Measurements from ENCODE around the gene EMILIN1.

The EMILIN1 gene

DNA sequence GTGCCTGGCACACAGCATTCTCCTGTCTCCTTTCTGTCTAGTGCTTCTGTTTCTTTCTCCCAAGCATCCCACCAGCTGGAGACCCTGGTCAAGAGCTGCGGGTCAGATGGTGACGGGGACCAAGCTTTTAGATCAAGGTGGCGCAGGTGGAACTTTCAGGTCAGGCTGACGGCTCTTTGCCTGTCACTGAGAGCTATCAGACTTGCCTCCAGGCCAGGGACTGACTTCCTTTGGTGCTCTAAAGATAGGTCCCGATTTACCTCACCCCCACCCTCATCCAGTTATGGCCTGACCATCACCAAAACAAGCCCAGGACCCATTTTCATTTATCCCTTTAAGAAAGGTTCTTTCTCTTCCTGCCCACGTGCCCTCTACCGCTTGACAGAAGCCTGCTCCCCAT is 1.2 kb upstream of the EMILIN1 start:
- DNase-seq = no peak
- no peak overlapping the region for H3K27ac ChIP-seq (ENCODE audit: insufficient read depth in 1 of 2, low read depth in 1 of 2, low read length in 2 of 2, poor library complexity in 1 of 2, severe bottlenecking in 2 of 2)
- H3K4me3 ChIP-seq (ENCODE audit: control insufficient read depth in 1 of 7, extremely low read depth in 1 of 7, insufficient read depth in 4 of 7, low read depth in 2 of 7, low read length in 6 of 7) = no peak overlapping the region
- H3K4me1 ChIP-seq (ENCODE audit: control extremely low read depth in 1 of 4, control insufficient read depth in 4 of 4, insufficient read depth in 4 of 4, low read length in 3 of 4) = peaks cover 11 to 91% (median 77%) of the 10 kb centered on the region in 4 experiments
- H3K27me3 ChIP-seq (replicated peaks in 2 of 5; ENCODE audit: control insufficient read depth in 4 of 5, insufficient read depth in 5 of 5, low read length in 4 of 5) = no peaks in the 10 kb centered on the region
- POLR2A ChIA-PET = no interaction called here
- CTCF ChIA-PET = interaction anchor here (0.8 to 28.0 kb wide), 5 partner anchors 8 to 295 kb away, joined by 3 to 381 read pairs (median 5); partner anchors contain the start of gene AGBL5
- H3K36me3 ChIP-seq (ENCODE audit: control insufficient read depth in 4 of 4, insufficient read depth in 4 of 4, low read length in 3 of 4) = peaks cover 0 to 2% (median under 1%) of the 10 kb centered on the region in 4 experiments
- no peaks in the 10 kb centered on the region for H3K9me3 ChIP-seq (ENCODE audit: control extremely low read depth in 1 of 5, control insufficient read depth in 4 of 5, insufficient read depth in 2 of 5, low read depth in 1 of 5, low read length in 4 of 5)
- WGBS (ENCODE audit: insufficient coverage) = 77% methylated on average over 7 of the region's 7 CpGs

DNA sequence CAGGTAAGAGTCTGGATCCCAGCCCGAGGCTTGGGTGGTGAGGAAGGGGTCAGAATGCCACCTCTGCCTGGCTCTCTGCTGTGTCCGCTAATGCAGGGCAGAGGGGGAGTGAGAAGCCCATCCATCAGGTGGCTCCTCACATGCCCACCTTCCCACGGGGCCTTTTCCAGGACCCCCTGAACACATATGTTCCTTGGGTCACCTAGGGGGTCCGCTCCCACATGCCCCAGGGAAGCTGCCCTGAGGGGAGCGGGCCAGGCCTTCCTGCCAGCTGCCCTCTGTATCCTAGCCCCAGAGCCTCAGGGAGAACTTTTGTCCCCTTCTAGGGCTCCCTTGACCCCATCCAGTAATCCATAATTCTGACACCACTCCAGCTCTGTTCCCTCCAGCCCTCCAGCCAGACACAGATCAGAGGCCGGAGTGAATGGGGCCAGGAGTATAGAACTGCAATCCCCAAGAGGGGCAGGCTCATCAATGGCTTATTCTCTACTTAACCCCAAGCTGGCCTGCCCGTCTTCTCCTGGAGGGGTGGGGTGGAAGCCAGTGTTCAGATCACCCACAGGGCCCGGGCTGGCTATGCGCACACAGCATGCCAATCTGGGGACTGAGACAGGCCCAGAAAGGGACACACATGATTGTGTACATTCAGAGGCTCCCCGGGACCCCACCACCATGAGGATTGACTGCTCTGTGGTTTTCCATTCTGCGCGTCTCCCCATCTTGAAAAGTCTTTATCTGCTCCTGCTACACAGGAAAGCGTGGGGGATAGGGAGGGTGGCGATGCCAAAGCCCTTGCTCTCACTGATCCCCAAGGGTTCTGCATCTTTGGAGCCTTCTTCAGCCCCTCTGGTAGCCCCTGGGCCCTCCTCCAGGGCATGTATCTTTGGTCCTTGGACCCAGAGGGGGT is 1.1 kb downstream of the EMILIN1 start:
- Histone ChIP-seq H3K4me1 (ENCODE audit: control extremely low read depth in 1 of 4, control insufficient read depth in 4 of 4, insufficient read depth in 4 of 4, low read length in 3 of 4) (peaks cover 11 to 93% (median 70%) of the 10 kb centered on the region in 4 experiments), H3K9me3 (ENCODE audit: control extremely low read depth in 1 of 5, control insufficient read depth in 4 of 5, insufficient read depth in 2 of 5, low read depth in 1 of 5, low read length in 4 of 5) (no peaks in the 10 kb centered on the region), H3K4me3 (ENCODE audit: control insufficient read depth in 1 of 7, extremely low read depth in 1 of 7, insufficient read depth in 4 of 7, low read depth in 2 of 7, low read length in 6 of 7) (peak overlapping the region in 5 of 7 experiments; percentile 19 to 78 (median 66)), H3K36me3 (ENCODE audit: control insufficient read depth in 4 of 4, insufficient read depth in 4 of 4, low read length in 3 of 4) (peaks cover 0 to 6% (median 3%) of the 10 kb centered on the region in 4 experiments), H3K27me3 (replicated peaks in 2 of 5; ENCODE audit: control insufficient read depth in 4 of 5, insufficient read depth in 5 of 5, low read length in 4 of 5) (no peaks in the 10 kb centered on the region), H3K27ac (ENCODE audit: insufficient read depth in 1 of 2, low read depth in 1 of 2, low read length in 2 of 2, poor library complexity in 1 of 2, severe bottlenecking in 2 of 2) (peak overlapping the region in 1 of 2 experiments; percentile 34)
- WGBS (ENCODE audit: insufficient coverage) = 63% methylated on average over 7 of the region's 14 CpGs
- POLR2A ChIA-PET = interaction anchor here (1.7 kb wide), 1 partner anchor 8 kb away, joined by 12 read pairs; the partner anchor contains the start of gene OST4
- peak in 2 of 3 donors; percentile 17 to 24 for DNase-seq
- CTCF ChIA-PET = interaction anchor here (1.2 to 28.0 kb wide), 3 partner anchors 7 to 26 kb away, joined by 4 to 381 read pairs (median 28); partner anchors contain the start of genes AGBL5 and OST4

DNA sequence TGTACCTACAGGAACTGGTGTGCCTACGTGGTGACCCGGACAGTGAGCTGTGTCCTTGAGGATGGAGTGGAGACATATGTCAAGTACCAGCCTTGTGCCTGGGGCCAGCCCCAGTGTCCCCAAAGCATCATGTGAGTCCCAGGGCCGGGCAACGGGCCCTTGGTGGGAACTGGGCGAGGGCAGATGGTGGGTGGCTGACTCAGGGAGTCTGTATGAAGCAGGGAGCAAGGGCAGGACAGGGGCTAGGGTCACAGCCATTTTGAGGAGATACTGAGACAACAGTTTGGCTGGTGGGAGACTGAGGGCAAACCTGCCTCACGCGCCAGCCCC is 1.7 kb downstream of the EMILIN1 start:
- DNase-seq = no peak
- no peaks in the 10 kb centered on the region for H3K27me3 ChIP-seq (replicated peaks in 2 of 5; ENCODE audit: control insufficient read depth in 4 of 5, insufficient read depth in 5 of 5, low read length in 4 of 5)
- peak overlapping the region in 1 of 2 experiments; percentile 23 for H3K27ac ChIP-seq (ENCODE audit: insufficient read depth in 1 of 2, low read depth in 1 of 2, low read length in 2 of 2, poor library complexity in 1 of 2, severe bottlenecking in 2 of 2)
- ChIA-PET CTCF (interaction anchor here (1.2 to 28.0 kb wide), 3 partner anchors 8 to 26 kb away, joined by 4 to 381 read pairs (median 28); partner anchors contain the start of genes AGBL5 and OST4), POLR2A (interaction anchor here (1.7 kb wide), 1 partner anchor 8 kb away, joined by 12 read pairs; the partner anchor contains the start of gene OST4)
- H3K4me1 ChIP-seq (ENCODE audit: control extremely low read depth in 1 of 4, control insufficient read depth in 4 of 4, insufficient read depth in 4 of 4, low read length in 3 of 4) = peaks cover 5 to 89% (median 65%) of the 10 kb centered on the region in 4 experiments
- no peaks in the 10 kb centered on the region for H3K9me3 ChIP-seq (ENCODE audit: control extremely low read depth in 1 of 5, control insufficient read depth in 4 of 5, insufficient read depth in 2 of 5, low read depth in 1 of 5, low read length in 4 of 5)
- 93% methylated on average over 7 of the region's 7 CpGs for WGBS (ENCODE audit: insufficient coverage)
- peaks cover 0 to 10% (median 3%) of the 10 kb centered on the region in 4 experiments for H3K36me3 ChIP-seq (ENCODE audit: control insufficient read depth in 4 of 4, insufficient read depth in 4 of 4, low read length in 3 of 4)
- H3K4me3 ChIP-seq (ENCODE audit: control insufficient read depth in 1 of 7, extremely low read depth in 1 of 7, insufficient read depth in 4 of 7, low read depth in 2 of 7, low read length in 6 of 7) = peak overlapping the region in 4 of 7 experiments; percentile 28 to 78 (median 65)

DNA sequence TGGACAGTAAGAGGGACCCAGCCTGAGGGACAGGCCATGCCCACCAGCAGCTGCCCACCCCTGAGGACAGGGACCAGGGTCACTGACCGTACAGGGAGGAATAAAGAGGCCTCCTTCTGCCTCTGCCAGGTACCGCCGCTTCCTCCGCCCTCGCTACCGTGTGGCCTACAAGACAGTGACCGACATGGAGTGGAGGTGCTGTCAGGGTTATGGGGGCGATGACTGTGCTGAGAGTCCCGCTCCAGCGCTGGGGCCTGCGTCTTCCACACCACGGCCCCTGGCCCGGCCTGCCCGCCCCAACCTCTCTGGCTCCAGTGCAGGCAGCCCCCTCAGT is 2.2 kb downstream of the EMILIN1 start:
- POLR2A ChIA-PET = interaction anchor here (1.2 to 1.7 kb wide), 4 partner anchors 9 to 54 kb away, joined by 4 to 12 read pairs (median 6); partner anchors contain the start of genes AGBL5, OST4 and PREB
- DNase-seq = no peak
- Histone ChIP-seq H3K9me3 (ENCODE audit: control extremely low read depth in 1 of 5, control insufficient read depth in 4 of 5, insufficient read depth in 2 of 5, low read depth in 1 of 5, low read length in 4 of 5) (no peaks in the 10 kb centered on the region), H3K36me3 (ENCODE audit: control insufficient read depth in 4 of 4, insufficient read depth in 4 of 4, low read length in 3 of 4) (peaks cover 0 to 12% (median 3%) of the 10 kb centered on the region in 4 experiments), H3K4me1 (ENCODE audit: control extremely low read depth in 1 of 4, control insufficient read depth in 4 of 4, insufficient read depth in 4 of 4, low read length in 3 of 4) (peaks cover 7 to 89% (median 65%) of the 10 kb centered on the region in 4 experiments), H3K27ac (ENCODE audit: insufficient read depth in 1 of 2, low read depth in 1 of 2, low read length in 2 of 2, poor library complexity in 1 of 2, severe bottlenecking in 2 of 2) (peak overlapping the region in 1 of 2 experiments; percentile 23), H3K4me3 (ENCODE audit: control insufficient read depth in 1 of 7, extremely low read depth in 1 of 7, insufficient read depth in 4 of 7, low read depth in 2 of 7, low read length in 6 of 7) (peak overlapping the region in 3 of 7 experiments; percentile 26 to 66 (median 64)), H3K27me3 (replicated peaks in 2 of 5; ENCODE audit: control insufficient read depth in 4 of 5, insufficient read depth in 5 of 5, low read length in 4 of 5) (no peaks in the 10 kb centered on the region)
- CTCF ChIA-PET = interaction anchor here (1.2 to 28.0 kb wide), 8 partner anchors 8 to 64 kb away, joined by 3 to 381 read pairs (median 4); partner anchors contain the start of genes AGBL5 and OST4
- 96% methylated on average over 13 of the region's 14 CpGs for WGBS (ENCODE audit: insufficient coverage)

DNA sequence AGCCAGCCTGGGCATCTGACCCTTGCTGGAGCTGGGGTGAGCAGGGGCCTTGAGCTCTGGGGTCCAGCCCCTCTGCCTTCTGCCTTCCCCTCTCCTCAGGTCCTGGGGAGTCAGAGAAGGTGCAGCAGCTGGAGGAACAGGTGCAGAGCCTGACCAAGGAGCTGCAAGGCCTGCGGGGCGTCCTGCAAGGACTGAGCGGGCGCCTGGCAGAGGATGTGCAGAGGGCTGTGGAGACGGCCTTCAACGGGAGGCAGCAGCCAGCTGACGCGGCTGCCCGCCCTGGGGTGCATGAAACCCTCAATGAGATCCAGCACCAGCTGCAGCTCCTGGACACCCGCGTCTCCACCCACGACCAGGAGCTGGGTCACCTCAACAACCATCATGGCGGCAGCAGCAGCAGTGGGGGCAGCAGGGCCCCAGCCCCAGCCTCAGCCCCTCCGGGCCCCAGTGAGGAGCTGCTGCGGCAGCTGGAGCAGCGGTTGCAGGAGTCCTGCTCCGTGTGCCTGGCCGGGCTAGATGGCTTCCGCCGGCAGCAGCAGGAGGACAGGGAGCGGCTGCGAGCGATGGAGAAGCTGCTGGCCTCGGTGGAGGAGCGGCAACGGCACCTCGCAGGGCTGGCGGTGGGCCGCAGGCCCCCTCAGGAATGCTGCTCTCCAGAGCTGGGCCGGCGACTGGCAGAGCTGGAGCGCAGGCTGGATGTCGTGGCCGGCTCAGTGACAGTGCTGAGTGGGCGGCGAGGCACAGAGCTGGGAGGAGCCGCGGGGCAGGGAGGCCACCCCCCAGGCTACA is 3.8 kb downstream of the EMILIN1 start:
- peak overlapping the region; percentile 26 to 86 for H3K27ac ChIP-seq (ENCODE audit: insufficient read depth in 1 of 2, low read depth in 1 of 2, low read length in 2 of 2, poor library complexity in 1 of 2, severe bottlenecking in 2 of 2)
- no peaks in the 10 kb centered on the region for H3K27me3 ChIP-seq (replicated peaks in 2 of 5; ENCODE audit: control insufficient read depth in 4 of 5, insufficient read depth in 5 of 5, low read length in 4 of 5)
- POLR2A ChIA-PET = interaction anchor here (1.2 to 1.3 kb wide), 3 partner anchors 31 to 52 kb away, joined by 4 to 7 read pairs (median 4); partner anchors contain the start of genes AGBL5 and PREB
- DNase-seq = no peak
- H3K4me3 ChIP-seq (ENCODE audit: control insufficient read depth in 1 of 7, extremely low read depth in 1 of 7, insufficient read depth in 4 of 7, low read depth in 2 of 7, low read length in 6 of 7) = peak overlapping the region in 4 of 7 experiments; percentile 42 to 63 (median 58)
- no peaks in the 10 kb centered on the region for H3K9me3 ChIP-seq (ENCODE audit: control extremely low read depth in 1 of 5, control insufficient read depth in 4 of 5, insufficient read depth in 2 of 5, low read depth in 1 of 5, low read length in 4 of 5)
- CTCF ChIA-PET = interaction anchor here (0.8 to 28.0 kb wide), 17 partner anchors 9 to 217 kb away, joined by 3 to 381 read pairs (median 3); partner anchors contain the start of genes AGBL5, OST4 and TMEM214
- WGBS (ENCODE audit: insufficient coverage) = 95% methylated on average over 35 of the region's 38 CpGs
- peaks cover 0 to 12% (median 3%) of the 10 kb centered on the region in 4 experiments for H3K36me3 ChIP-seq (ENCODE audit: control insufficient read depth in 4 of 4, insufficient read depth in 4 of 4, low read length in 3 of 4)
- peaks cover 7 to 87% (median 71%) of the 10 kb centered on the region in 4 experiments for H3K4me1 ChIP-seq (ENCODE audit: control extremely low read depth in 1 of 4, control insufficient read depth in 4 of 4, insufficient read depth in 4 of 4, low read length in 3 of 4)

DNA sequence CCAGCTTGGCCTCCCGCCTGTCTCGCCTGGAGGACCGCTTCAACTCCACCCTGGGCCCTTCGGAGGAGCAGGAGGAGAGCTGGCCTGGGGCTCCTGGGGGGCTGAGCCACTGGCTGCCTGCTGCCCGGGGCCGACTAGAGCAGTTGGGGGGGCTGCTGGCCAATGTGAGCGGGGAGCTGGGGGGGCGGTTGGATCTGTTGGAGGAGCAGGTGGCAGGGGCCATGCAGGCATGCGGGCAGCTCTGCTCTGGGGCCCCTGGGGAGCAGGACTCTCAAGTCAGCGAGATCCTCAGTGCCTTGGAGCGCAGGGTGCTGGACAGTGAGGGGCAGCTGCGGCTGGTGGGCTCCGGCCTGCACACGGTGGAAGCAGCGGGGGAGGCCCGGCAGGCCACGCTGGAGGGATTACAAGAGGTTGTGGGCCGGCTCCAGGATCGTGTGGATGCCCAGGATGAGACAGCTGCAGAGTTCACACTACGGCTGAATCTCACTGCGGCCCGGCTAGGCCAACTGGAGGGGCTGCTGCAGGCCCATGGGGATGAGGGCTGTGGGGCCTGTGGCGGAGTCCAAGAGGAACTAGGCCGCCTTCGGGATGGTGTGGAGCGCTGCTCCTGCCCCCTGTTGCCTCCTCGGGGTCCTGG is 4.5 kb downstream of the EMILIN1 start:
- POLR2A ChIA-PET = no interaction called here

More for the DNA sequence above, 4.5 kb downstream of the EMILIN1 start:
- H3K36me3 ChIP-seq (ENCODE audit: control insufficient read depth in 4 of 4, insufficient read depth in 4 of 4, low read length in 3 of 4) = peaks cover 0 to 12% (median 3%) of the 10 kb centered on the region in 4 experiments
- no peak for DNase-seq
- H3K4me1 ChIP-seq (ENCODE audit: control extremely low read depth in 1 of 4, control insufficient read depth in 4 of 4, insufficient read depth in 4 of 4, low read length in 3 of 4) = peaks cover 7 to 85% (median 73%) of the 10 kb centered on the region in 4 experiments
- no peaks in the 10 kb centered on the region for H3K27me3 ChIP-seq (replicated peaks in 2 of 5; ENCODE audit: control insufficient read depth in 4 of 5, insufficient read depth in 5 of 5, low read length in 4 of 5)
- no peak overlapping the region for H3K4me3 ChIP-seq (ENCODE audit: control insufficient read depth in 1 of 7, extremely low read depth in 1 of 7, insufficient read depth in 4 of 7, low read depth in 2 of 7, low read length in 6 of 7)
- peak overlapping the region in 1 of 2 experiments; percentile 86 for H3K27ac ChIP-seq (ENCODE audit: insufficient read depth in 1 of 2, low read depth in 1 of 2, low read length in 2 of 2, poor library complexity in 1 of 2, severe bottlenecking in 2 of 2)
- WGBS (ENCODE audit: insufficient coverage) = 94% methylated on average over 19 of the region's 27 CpGs
- no peaks in the 10 kb centered on the region for H3K9me3 ChIP-seq (ENCODE audit: control extremely low read depth in 1 of 5, control insufficient read depth in 4 of 5, insufficient read depth in 2 of 5, low read depth in 1 of 5, low read length in 4 of 5)
- CTCF ChIA-PET = interaction anchor here (0.8 to 28.0 kb wide), 12 partner anchors 8 to 217 kb away, joined by 3 to 381 read pairs (median 3); partner anchors contain the start of genes AGBL5, OST4 and TMEM214

Data from common myeloid progenitor, CD34-positive (primary cell).